Measurements from ENCODE around the gene PCYT2. TPM values are rescaled to one million over a fixed set of nuclear protein-coding genes. Genes with fewer than 3 reads are reported as not detected.
"Not testable (repeated sequence)": the region's sequence is repeated elsewhere in the genome, so short reads cannot be mapped to it uniquely, and the experiment has no call there.

Gene PCYT2
- total and polyA plus RNA-seq, 9 donors: 9.0 to 12.6 (median 10.9) TPM

DNA sequence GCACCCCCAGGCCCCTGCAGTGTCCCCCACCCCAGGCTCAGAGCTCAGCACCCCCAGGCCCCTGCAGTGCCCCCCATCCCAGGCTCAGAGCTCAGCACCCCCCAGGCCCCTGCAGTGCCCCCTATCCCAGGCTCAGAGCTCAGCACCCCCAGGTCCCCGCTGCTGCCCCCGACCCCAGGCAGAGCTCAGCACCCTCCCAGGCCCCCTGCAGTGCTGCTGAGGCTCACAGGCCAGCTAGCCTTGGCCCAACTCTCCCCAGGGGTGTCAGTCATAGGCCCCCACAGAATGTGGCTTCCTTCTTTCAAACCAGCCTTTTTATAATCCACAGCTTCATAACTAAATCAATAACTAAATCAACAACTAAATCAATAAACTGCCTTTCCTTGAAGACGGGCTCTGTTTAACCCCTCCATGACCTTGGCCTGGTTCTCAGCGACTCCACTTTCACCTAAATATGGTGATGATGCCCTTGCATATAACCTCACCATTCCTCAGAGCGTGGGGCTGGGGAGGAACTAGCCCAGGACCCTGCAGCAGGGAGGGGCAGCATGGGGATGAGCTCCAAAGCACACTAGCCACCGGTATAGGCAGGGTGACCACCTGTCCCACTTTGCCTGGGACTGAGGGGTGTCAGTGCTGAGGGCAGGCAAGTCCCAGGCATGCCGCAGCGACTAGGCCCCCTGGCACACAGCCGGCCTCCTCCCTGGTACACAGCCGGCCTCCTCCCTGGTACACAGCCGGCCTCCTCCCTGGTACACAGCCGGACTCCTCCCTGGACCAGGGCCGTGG lies 44.8 kb upstream of the PCYT2 start:
- no peak overlapping the region for H3K4me3 ChIP-seq (ENCODE audit: low read length)
- H3K9me3 ChIP-seq (replicated peaks; ENCODE audit: control insufficient read depth, low read depth, low read length): no peaks in the 10 kb centered on the region
- 71% methylated on average over 10 of the region's 13 CpGs for WGBS (ENCODE audit: insufficient coverage)
- H3K4me1 ChIP-seq (ENCODE audit: control insufficient read depth, insufficient read depth, low read length): peaks cover 14% of the 10 kb centered on the region
- DNase-seq: no peak
- H3K27me3 ChIP-seq (ENCODE audit: control insufficient read depth, insufficient read depth, low read length): peaks cover 34% of the 10 kb centered on the region
- no peaks in the 10 kb centered on the region for H3K36me3 ChIP-seq (ENCODE audit: control insufficient read depth, insufficient read depth, low read length)
- H3K27ac ChIP-seq (ENCODE audit: low read length): no peak overlapping the region

DNA sequence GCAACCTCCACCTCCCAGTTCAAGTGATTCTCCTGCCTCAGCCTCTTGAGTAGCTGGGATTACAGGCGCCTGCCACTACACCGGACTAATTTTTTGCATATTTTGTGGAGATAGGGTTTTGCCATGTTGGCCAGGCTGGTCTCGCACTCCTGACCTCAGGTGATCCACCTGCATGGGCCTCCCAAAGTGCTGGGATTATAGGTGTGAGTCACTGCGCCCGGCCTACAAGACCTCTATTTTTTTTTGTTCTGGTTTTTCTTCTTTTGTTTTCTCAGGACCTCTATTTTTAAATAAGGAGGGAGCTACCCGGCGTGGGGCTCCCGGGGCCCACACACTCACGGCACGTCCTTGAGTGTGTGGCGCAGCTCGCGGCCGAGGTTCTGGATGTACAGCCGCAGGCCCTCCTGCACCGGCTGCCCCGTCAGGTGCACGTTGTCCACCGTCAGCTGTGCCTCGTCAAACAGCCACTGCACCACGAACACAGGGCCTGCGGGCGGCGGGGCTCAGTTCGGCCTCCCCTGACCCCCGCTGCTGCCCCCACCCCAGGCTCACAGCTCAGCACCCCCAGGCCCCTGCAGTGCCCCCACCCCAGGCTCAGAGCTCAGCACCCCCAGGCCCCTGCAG lies 44.0 kb upstream of the PCYT2 start:
- no peak overlapping the region for H3K4me3 ChIP-seq (ENCODE audit: low read length)
- no peak overlapping the region for H3K27ac ChIP-seq (ENCODE audit: low read length)
- DNase-seq: no peak
- no peaks in the 10 kb centered on the region for H3K9me3 ChIP-seq (replicated peaks; ENCODE audit: control insufficient read depth, low read depth, low read length)
- 84% methylated on average over 19 of the region's 26 CpGs for WGBS (ENCODE audit: insufficient coverage)
- H3K27me3 ChIP-seq (ENCODE audit: control insufficient read depth, insufficient read depth, low read length): peaks cover 29% of the 10 kb centered on the region
- H3K36me3 ChIP-seq (ENCODE audit: control insufficient read depth, insufficient read depth, low read length): no peaks in the 10 kb centered on the region
- H3K4me1 ChIP-seq (ENCODE audit: control insufficient read depth, insufficient read depth, low read length): peaks cover 12% of the 10 kb centered on the region

- 76% methylated on average over 5 of the region's 19 CpGs for WGBS (ENCODE audit: insufficient coverage)
Measured at GRCh38 chr17:81954131-81955057, 43.2 kb upstream of the PCYT2 start.

DNA sequence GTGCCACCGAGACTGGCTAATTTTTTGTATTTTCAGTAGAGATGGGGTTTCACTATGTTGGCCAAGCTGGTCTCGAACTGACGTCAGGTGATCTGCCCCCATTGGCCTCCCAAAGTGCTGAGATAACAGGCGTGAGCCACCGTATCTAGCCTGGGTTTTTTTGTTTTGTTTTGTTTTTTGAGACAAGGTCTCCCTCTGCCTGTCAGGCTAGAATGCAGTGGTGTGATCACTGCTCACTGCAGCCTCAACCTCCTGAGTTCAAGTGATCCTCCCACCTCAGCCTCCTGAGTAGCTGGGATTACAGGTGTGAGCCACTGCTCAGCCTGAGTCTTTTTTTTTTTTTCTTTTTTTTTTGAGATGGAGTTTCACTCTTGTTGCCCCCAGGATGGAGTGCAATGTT lies 42.2 kb upstream of the PCYT2 start:
- H3K9me3 ChIP-seq (replicated peaks; ENCODE audit: control insufficient read depth, low read depth, low read length); H3K4me1 ChIP-seq (ENCODE audit: control insufficient read depth, insufficient read depth, low read length); H3K27ac ChIP-seq (ENCODE audit: low read length); DNase-seq; H3K36me3 ChIP-seq (ENCODE audit: control insufficient read depth, insufficient read depth, low read length); H3K4me3 ChIP-seq (ENCODE audit: low read length): not testable (repeated sequence)
- 60% methylated on average over 3 of the region's 5 CpGs for WGBS (ENCODE audit: insufficient coverage)
- peaks cover 15% of the 10 kb centered on the region for H3K27me3 ChIP-seq (ENCODE audit: control insufficient read depth, insufficient read depth, low read length)

More at GRCh38 chr17:81954131-81955057, 43.2 kb upstream of the PCYT2 start:
- peaks cover 8% of the 10 kb centered on the region for H3K4me1 ChIP-seq (ENCODE audit: control insufficient read depth, insufficient read depth, low read length)
- no peaks in the 10 kb centered on the region for H3K36me3 ChIP-seq (ENCODE audit: control insufficient read depth, insufficient read depth, low read length)
- no peak for DNase-seq
- H3K27ac ChIP-seq (ENCODE audit: low read length): no peak overlapping the region
- no peaks in the 10 kb centered on the region for H3K9me3 ChIP-seq (replicated peaks; ENCODE audit: control insufficient read depth, low read depth, low read length)
- no peak overlapping the region for H3K4me3 ChIP-seq (ENCODE audit: low read length)
- H3K27me3 ChIP-seq (ENCODE audit: control insufficient read depth, insufficient read depth, low read length): peaks cover 24% of the 10 kb centered on the region

DNA sequence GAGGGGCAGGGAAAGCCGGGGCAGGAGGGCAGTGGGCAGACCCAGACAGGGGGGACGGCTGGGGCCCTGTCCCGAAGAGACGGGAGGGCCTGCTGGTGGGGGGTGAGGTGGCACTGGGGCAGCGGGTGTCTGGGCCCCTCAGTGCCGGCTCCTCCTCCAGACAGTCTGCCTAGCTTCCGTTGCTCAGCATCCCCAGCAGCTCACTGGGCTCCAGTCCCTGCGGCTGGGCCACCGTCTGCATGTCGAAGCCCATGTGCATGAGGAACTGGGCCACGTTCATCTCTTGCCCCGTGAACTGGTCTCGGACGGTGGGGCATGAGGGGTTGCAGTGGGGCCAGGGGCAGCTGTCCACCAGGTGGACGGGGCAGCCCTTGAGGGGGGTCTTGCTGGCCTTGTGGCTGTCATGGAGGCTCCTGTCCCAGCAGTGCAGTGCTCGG lies 41.6 kb upstream of the PCYT2 start:
- Histone ChIP-seq H3K27me3 (ENCODE audit: control insufficient read depth, insufficient read depth, low read length) (peaks cover 8% of the 10 kb centered on the region), H3K4me3 (ENCODE audit: low read length) (no peak overlapping the region), H3K9me3 (replicated peaks; ENCODE audit: control insufficient read depth, low read depth, low read length) (no peaks in the 10 kb centered on the region), H3K4me1 (ENCODE audit: control insufficient read depth, insufficient read depth, low read length) (no peaks in the 10 kb centered on the region), H3K27ac (ENCODE audit: low read length) (no peak overlapping the region), H3K36me3 (ENCODE audit: control insufficient read depth, insufficient read depth, low read length) (no peaks in the 10 kb centered on the region)
- WGBS (ENCODE audit: insufficient coverage): 68% methylated on average over 14 of the region's 16 CpGs
- no peak for DNase-seq

DNA sequence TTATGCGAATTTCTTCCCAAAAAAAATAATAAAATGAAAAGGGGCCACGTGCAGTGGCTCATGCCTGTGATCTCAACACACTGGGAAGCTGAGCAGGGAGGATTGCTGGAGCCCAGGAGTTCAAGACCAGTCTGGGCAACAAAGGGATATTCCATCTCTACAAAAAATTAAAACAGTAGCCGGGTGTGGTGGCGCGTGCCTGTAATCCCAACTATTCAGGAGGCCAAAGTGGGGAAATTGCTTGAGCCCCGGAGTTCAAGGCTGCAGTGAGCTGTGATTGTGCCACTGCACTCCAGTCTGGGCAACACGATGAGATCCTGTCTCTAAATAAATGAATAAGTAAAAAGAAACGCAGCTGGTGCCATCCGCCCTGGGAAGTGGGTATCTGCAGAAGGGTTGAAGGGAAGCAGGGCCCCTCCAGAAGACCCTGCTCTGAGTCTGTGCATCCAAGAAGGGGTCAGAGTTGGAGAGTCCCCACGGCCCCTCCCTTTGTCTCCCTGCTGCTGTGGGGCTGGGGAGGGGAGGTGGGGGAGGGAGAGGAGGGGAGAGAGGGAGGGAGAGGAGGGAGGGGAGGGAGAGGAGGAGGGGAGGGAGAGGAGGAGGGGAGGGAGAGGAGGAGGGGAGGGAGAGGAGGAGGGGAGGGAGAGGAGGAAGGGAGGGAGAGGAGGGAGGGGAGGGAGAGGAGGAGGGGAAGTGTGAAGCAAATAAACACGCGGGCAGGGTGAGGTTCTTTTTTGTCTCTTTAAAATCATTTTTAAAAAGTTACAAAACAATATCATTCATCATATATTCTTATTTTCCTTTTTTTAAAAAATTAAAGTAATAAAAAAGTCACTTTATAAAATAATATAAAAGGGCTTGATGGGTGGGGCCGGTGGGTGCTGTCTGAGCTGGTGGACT lies 40.8 kb upstream of the PCYT2 start:
- WGBS (ENCODE audit: insufficient coverage): 77% methylated on average over 8 of the region's 13 CpGs
- H3K4me3 ChIP-seq (ENCODE audit: low read length): no peak overlapping the region
- H3K36me3 ChIP-seq (ENCODE audit: control insufficient read depth, insufficient read depth, low read length): no peaks in the 10 kb centered on the region
- peaks cover 4% of the 10 kb centered on the region for H3K27me3 ChIP-seq (ENCODE audit: control insufficient read depth, insufficient read depth, low read length)
- no peak for DNase-seq
- no peak overlapping the region for H3K27ac ChIP-seq (ENCODE audit: low read length)
- H3K9me3 ChIP-seq (replicated peaks; ENCODE audit: control insufficient read depth, low read depth, low read length): no peaks in the 10 kb centered on the region
- H3K4me1 ChIP-seq (ENCODE audit: control insufficient read depth, insufficient read depth, low read length): no peaks in the 10 kb centered on the region

GRCh38 chr17:81950501-81950900 lies 39.3 kb upstream of the PCYT2 start:
- H3K4me3 ChIP-seq (ENCODE audit: low read length): no peak overlapping the region
- H3K4me1 ChIP-seq (ENCODE audit: control insufficient read depth, insufficient read depth, low read length): no peaks in the 10 kb centered on the region
- no peak for DNase-seq
- no peaks in the 10 kb centered on the region for H3K36me3 ChIP-seq (ENCODE audit: control insufficient read depth, insufficient read depth, low read length)
- H3K27ac ChIP-seq (ENCODE audit: low read length): no peak overlapping the region
- 91% methylated on average over 10 of the region's 15 CpGs for WGBS (ENCODE audit: insufficient coverage)
- peaks cover 2% of the 10 kb centered on the region for H3K27me3 ChIP-seq (ENCODE audit: control insufficient read depth, insufficient read depth, low read length)
- no peaks in the 10 kb centered on the region for H3K9me3 ChIP-seq (replicated peaks; ENCODE audit: control insufficient read depth, low read depth, low read length)

DNA sequence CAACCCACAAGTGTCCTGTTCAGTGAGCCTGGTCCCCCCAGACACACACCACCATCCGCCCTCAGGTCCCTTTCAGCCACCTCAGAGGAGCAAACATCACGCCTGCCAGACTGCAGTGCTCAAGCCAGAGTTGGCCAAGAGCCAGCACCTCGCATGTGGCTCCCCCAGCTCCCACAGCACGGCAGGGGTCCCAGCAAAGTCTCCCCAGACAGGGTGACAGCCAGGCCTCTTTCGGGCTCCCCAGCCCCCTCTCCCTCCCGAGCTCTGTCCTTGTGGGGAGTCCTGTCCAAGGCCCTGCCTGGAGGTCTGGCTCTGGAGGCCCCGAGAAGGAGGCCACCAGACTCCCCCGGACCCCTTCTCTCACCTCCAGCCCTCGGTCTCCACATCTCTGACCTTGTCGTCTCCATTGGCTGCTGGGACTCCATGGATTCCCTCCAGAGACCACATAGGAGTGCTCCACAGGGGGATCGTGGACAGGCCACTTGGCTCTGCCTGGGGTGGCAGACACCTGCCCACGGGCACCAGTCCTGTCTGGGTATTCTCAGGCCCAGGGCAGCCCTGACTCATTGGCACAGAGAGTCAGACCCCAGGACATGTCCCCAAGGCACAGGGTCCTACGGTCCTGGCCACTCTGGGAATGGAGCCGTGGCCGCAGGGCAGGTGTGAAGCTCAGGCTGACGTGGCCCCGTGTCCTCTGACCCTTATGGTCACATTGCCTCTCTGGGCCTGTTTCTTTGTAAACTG lies 37.6 kb upstream of the PCYT2 start:
- Histone ChIP-seq H3K9me3 (replicated peaks; ENCODE audit: control insufficient read depth, low read depth, low read length) (no peaks in the 10 kb centered on the region), H3K36me3 (ENCODE audit: control insufficient read depth, insufficient read depth, low read length) (no peaks in the 10 kb centered on the region), H3K4me3 (ENCODE audit: low read length) (no peak overlapping the region), H3K27me3 (ENCODE audit: control insufficient read depth, insufficient read depth, low read length) (peaks cover 9% of the 10 kb centered on the region), H3K27ac (ENCODE audit: low read length) (no peak overlapping the region), H3K4me1 (ENCODE audit: control insufficient read depth, insufficient read depth, low read length) (no peaks in the 10 kb centered on the region)
- no peak for DNase-seq
- 69% methylated on average over 12 of the region's 17 CpGs for WGBS (ENCODE audit: insufficient coverage)

- H3K9me3 ChIP-seq (replicated peaks; ENCODE audit: control insufficient read depth, low read depth, low read length): no peaks in the 10 kb centered on the region
- peaks cover 4% of the 10 kb centered on the region for H3K4me1 ChIP-seq (ENCODE audit: control insufficient read depth, insufficient read depth, low read length)
- H3K27me3 ChIP-seq (ENCODE audit: control insufficient read depth, insufficient read depth, low read length): peaks cover 10% of the 10 kb centered on the region
- DNase-seq: no peak
- WGBS (ENCODE audit: insufficient coverage): 90% methylated on average over 6 of the region's 13 CpGs
- H3K36me3 ChIP-seq (ENCODE audit: control insufficient read depth, insufficient read depth, low read length): no peaks in the 10 kb centered on the region
- no peak within 1 kb of the TSS for H3K27ac ChIP-seq (ENCODE audit: low read length)
- no peak within 1 kb of the TSS for H3K4me3 ChIP-seq (ENCODE audit: low read length)
Measured at GRCh38 chr17:81947189-81947588, 36.0 kb upstream of the PCYT2 start, which contains the start of gene MYADML2. Gene MYADML2 (minus strand): TSS chr17:81947233. CDS start chr17:81941741, 5,492 bp downstream.
